Measurements from ENCODE around the gene ATOH1.

Gene ATOH1

GRCh38 chr4:93843772-93844171 lies 15.2 kb downstream of the ATOH1 start:
- DNase-seq (ENCODE audit: low read depth in 2 of 2) = no peak
- no peak for TF ChIP-seq CTCF (IDR thresholded peaks at IDR 0.05; ENCODE audit: low read depth, low read length)
- no peak overlapping the region for H3K4me3 ChIP-seq (replicated peaks in 1 of 2; ENCODE audit: low read depth in 2 of 2, low read length in 2 of 2)

DNA sequence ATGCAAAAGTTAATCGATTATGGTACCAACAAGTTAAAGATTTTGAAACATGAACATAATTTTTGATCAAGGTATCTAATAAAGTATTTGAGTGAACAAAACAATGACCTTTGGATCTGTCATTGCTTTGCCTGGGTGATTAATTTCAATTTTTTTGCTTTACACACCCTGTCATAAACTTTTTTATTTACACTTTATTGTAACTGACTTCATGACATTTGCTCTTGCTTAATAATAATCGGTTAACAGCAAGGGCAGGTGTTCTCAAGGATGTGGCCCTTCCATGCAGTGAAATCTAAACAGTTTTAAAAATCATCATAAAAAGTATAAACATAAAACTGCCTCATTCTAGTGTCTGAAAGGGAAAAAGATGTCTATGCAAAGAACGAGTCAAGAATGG lies 24.1 kb downstream of the ATOH1 start:
- no peak overlapping the region for H3K4me3 ChIP-seq (replicated peaks in 1 of 2; ENCODE audit: low read depth in 2 of 2, low read length in 2 of 2)
- TF ChIP-seq CTCF (IDR thresholded peaks at IDR 0.05; ENCODE audit: low read depth, low read length) = no peak
- no peak for DNase-seq (ENCODE audit: low read depth in 2 of 2)

DNA sequence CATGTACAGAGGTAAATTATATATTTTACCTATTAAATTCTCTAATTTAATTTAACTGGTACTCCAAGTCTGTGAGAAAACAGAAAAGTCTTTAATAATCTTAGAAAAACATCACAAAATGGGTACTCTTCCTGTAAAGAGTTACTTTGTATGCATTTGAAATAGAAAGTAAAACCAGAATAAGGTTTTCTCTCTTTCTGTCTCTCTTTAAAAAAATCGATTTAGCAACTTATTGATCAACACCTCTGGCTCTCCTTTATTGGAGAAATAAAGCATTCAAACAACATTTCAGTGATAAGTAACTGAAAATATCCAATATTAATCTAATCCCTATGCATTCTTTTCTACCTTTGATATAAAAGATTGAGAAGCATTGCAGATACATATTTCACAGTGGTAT lies 27.4 kb downstream of the ATOH1 start:
- DNase-seq (ENCODE audit: low read depth in 2 of 2) = no peak
- H3K4me3 ChIP-seq (replicated peaks in 1 of 2; ENCODE audit: low read depth in 2 of 2, low read length in 2 of 2) = no peak overlapping the region
- TF ChIP-seq CTCF (IDR thresholded peaks at IDR 0.05; ENCODE audit: low read depth, low read length) = no peak

DNA sequence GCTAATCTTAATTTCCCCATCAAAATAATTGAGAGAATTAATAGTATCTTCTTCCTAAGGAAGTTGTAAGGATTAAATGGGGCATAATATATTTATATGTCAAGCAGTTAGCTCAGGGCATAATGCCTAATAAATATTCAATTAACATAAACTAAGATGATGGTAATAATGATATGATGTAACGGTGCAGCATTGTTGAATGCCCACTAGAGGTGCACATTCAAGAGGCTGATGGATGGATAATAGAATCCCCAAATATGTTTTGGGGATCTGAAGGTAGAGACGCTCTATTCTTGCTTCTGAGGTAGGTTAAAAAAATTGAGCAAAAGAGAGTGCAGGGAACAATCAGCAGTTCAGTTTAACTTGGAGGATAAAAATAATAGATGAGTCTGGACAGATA lies 37.1 kb downstream of the ATOH1 start:
- DNase-seq (ENCODE audit: low read depth in 2 of 2) = no peak
- TF ChIP-seq CTCF (IDR thresholded peaks at IDR 0.05; ENCODE audit: low read depth, low read length) = no peak
- no peak overlapping the region for H3K4me3 ChIP-seq (replicated peaks in 1 of 2; ENCODE audit: low read depth in 2 of 2, low read length in 2 of 2)

DNA sequence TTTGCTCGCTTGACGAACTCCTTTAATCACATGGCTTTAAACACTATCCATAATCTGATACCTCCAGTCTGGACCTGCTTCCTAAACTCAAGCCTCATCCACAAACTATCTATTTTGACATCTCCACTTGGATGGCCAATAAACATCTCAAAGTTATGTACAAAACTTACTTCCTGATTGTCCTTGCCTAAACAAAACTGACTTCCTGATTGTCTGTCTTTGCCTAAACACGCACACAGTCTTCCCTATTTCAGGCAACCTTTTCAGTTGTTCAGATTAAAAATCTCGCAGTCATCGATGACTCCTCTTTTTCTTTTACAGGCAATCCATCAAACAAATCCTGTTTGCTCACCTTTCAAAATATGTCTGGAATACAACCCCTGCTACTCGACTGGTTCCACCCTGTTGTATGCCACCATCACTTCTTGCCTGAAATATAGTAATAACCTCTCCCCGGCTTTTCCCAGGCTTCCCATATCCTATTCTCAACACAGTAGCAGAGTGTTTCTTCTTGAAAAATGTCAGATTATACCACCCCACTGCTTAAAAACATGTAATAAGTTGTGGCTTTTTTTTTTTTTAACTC lies 39.0 kb downstream of the ATOH1 start:
- H3K4me3 ChIP-seq (replicated peaks in 1 of 2; ENCODE audit: low read depth in 2 of 2, low read length in 2 of 2) = no peak overlapping the region
- no peak for TF ChIP-seq CTCF (IDR thresholded peaks at IDR 0.05; ENCODE audit: low read depth, low read length)
- DNase-seq (ENCODE audit: low read depth in 2 of 2) = no peak

DNA sequence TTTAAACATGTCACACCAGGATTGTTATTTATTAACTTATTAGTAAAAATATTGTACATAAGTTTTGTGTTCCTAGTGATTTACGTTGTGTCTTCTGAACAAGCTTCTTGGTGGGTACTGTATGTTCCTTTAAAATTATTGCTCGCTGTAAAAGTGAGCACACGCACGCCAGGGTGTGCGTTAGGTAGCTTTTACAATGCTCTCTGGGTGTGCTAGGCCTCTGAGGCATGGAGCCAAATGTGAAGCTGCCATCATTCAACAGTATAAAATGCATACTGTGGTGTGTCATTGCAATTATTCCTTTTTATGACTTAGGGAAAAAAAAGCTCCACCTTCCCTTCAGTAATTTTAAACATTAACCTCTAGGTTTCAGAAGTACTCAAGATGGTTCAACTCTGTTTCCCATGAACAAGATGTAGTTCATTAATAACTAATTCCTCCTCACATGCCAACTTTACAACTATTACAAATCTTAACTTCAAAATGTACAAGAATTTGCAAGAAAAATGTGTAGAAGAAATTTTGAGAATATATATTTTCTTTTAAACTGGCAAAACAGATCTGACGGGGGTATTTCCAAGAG lies 42.4 kb downstream of the ATOH1 start:
- no peak for TF ChIP-seq CTCF (IDR thresholded peaks at IDR 0.05; ENCODE audit: low read depth, low read length)
- no peak for DNase-seq (ENCODE audit: low read depth in 2 of 2)

GRCh38 chr4:93876754-93877153 lies 48.2 kb downstream of the ATOH1 start:
- DNase-seq (ENCODE audit: low read depth in 2 of 2) = no peak
- TF ChIP-seq CTCF (IDR thresholded peaks at IDR 0.05; ENCODE audit: low read depth, low read length) = no peak
- no peak overlapping the region for H3K4me3 ChIP-seq (replicated peaks in 1 of 2; ENCODE audit: low read depth in 2 of 2, low read length in 2 of 2)

More for the DNA sequence above, 42.4 kb downstream of the ATOH1 start:
- H3K4me3 ChIP-seq (replicated peaks in 1 of 2; ENCODE audit: low read depth in 2 of 2, low read length in 2 of 2) = no peak overlapping the region

Measured in cardiac fibroblast (primary cell).